Left ventricle myocardium superior (tissue), 1 donor: ENCODE measurements around the gene PTBP3. TPM values are rescaled to one million over a fixed set of nuclear protein-coding genes. Genes with fewer than 3 reads are reported as not detected.
"Not testable (repeated sequence)": the region's sequence is repeated elsewhere in the genome, so short reads cannot be mapped to it uniquely, and the experiment has no call there.

Experiments
- ATAC-seq: fragments of 200-7000 bp; cut with Tn5 transposase; one replicate; pipeline ENCODE4 v1.9.1; 2020; ENCODE audit warnings: mild to moderate bottlenecking, moderate library complexity
- DNase-seq: peaks from one replicate; pipeline ENCODE4 v3.0.0-alpha.2; 2020
- intact Hi-C: fragments of 100-400 bp; cut with micrococcal nuclease; formaldehyde crosslinking; loops from one replicate; pipeline ENCODE4 v1.11.0; 2022
- long read RNA-seq: library from polyadenylated mRNA; unstranded; transcript quantifications from one replicate; pipeline ENCODE4 v2.0.0, GENCODE V29; 2021
- total RNA-seq: library from RNA; stranded (reverse); fragmentation: NEBNext Ultra II Directional; extraction: Animal tissue kit (Norgen Biotek cat#: 25700); gene quantifications from one replicate; pipeline ENCODE4 v1.2.1, GENCODE V29; 2021
- donor health status: DM: no; HTN: yes; CAD: no; lungs with severe emphysema.

The PTBP3 gene
- total RNA-seq: 19.4 TPM
- long read RNA-seq, full-length matches to known transcripts: 1 of 2 reads
- long read RNA-seq, partial matches to known transcripts: 1 of 2 reads
- long read RNA-seq, other reads (novel, unspliced or antisense): 0 of 2 reads

- DNase-seq (peak; percentile 89), ATAC-seq (peak; percentile 81)
- intact Hi-C loops: no loop called here
Observed at GRCh38 chr9:112332977-112333638, at the start of gene PTBP3. Gene PTBP3, minus strand, starts transcription at chr9:112333619. Its CDS starts 35,754 bp downstream, at chr9:112297865.

- intact Hi-C loops: no loop called here
- DNase-seq (no peak), ATAC-seq (no peak)
Observed at GRCh38 chr9:112382501-112383364, 49.3 kb upstream of the PTBP3 start.

GRCh38 chr9:112382066-112382465, 48.6 kb upstream of the PTBP3 start:
- intact Hi-C loops: no loop called here
- ATAC-seq (no peak), DNase-seq (no peak)

GRCh38 chr9:112380825-112381221, 47.4 kb upstream of the PTBP3 start:
- ATAC-seq (peak; percentile 33), DNase-seq (no peak)
- intact Hi-C loops: no loop called here

- intact Hi-C loops: no loop called here
- DNase-seq (peak; percentile 67), ATAC-seq (peak; percentile 57)
Observed at GRCh38 chr9:112380102-112380824, 46.8 kb upstream of the PTBP3 start, which contains the start of gene HSDL2. Gene HSDL2, plus strand, starts transcription at chr9:112380108. Its CDS starts 56 bp downstream, at chr9:112380164.

GRCh38 chr9:112379177-112380101, 46.0 kb upstream of the PTBP3 start:
- ATAC-seq: peak; percentile 96
- intact Hi-C loops: no loop called here
- peak; percentile 100 for DNase-seq

- no peak for ATAC-seq
- intact Hi-C loops: no loop called here
- peak; percentile 46 for DNase-seq
Observed at GRCh38 chr9:112378328-112379176, 45.1 kb upstream of the PTBP3 start.

GRCh38 chr9:112377684-112378327, 44.4 kb upstream of the PTBP3 start:
- intact Hi-C loops: no loop called here
- DNase-seq (no peak), ATAC-seq (no peak)

GRCh38 chr9:112377087-112377486, 43.7 kb upstream of the PTBP3 start:
- no peak for ATAC-seq
- intact Hi-C loops: no loop called here

GRCh38 chr9:112375361-112375760, 41.9 kb upstream of the PTBP3 start:
- DNase-seq: no peak
- no peak for ATAC-seq
- intact Hi-C loops: no loop called here

More at GRCh38 chr9:112377087-112377486, 43.7 kb upstream of the PTBP3 start:
- no peak for DNase-seq

GRCh38 chr9:112374232-112374631, 40.8 kb upstream of the PTBP3 start:
- intact Hi-C loops, ATAC-seq, DNase-seq: not testable (repeated sequence)

GRCh38 chr9:112373666-112374065, 40.2 kb upstream of the PTBP3 start:
- DNase-seq, ATAC-seq, intact Hi-C loops: not testable (repeated sequence)

GRCh38 chr9:112371060-112371459, 37.6 kb upstream of the PTBP3 start:
- intact Hi-C loops: no loop called here
- DNase-seq (no peak), ATAC-seq (no peak)

GRCh38 chr9:112369817-112370216, 36.4 kb upstream of the PTBP3 start:
- intact Hi-C loops: no loop called here
- DNase-seq (no peak), ATAC-seq (no peak)

GRCh38 chr9:112367465-112367864, 34.0 kb upstream of the PTBP3 start:
- DNase-seq: no peak
- intact Hi-C loops: no loop called here
- ATAC-seq: no peak

- DNase-seq (no peak), ATAC-seq (no peak)
- intact Hi-C loops: no loop called here
Observed at GRCh38 chr9:112366591-112366990, 33.2 kb upstream of the PTBP3 start.

- intact Hi-C loops, DNase-seq, ATAC-seq: not testable (repeated sequence)
Observed at GRCh38 chr9:112365257-112365656, 31.8 kb upstream of the PTBP3 start.
